Liver (tissue), 9 donors: ENCODE results near the gene EN2. TPM values are rescaled to one million over a fixed set of nuclear protein-coding genes. Genes with fewer than 3 reads are reported as not detected.

Source experiments
- DNase-seq: peaks from one replicate; pipeline ENCODE4 v3.0.0-alpha.2; 2017; ENCODE audit warnings: low spot score
- H3K27ac ChIP-seq, 2 donors: one replicate each; pipeline ENCODE4 v1.7.0; 2013; ENCODE audit warnings: inconsistent platforms in 2 of 2, low read length in 2 of 2, control low read depth in 1 of 2, low read depth in 1 of 2, mild to moderate bottlenecking in 1 of 2
- H3K27me3 ChIP-seq, 4 donors: one replicate each; pipeline versions ENCODE4 v1.6.1 to v1.7.0; 2013; ENCODE audit warnings: low read length in 3 of 4, inconsistent platforms in 1 of 4, mild to moderate bottlenecking in 1 of 4, moderate library complexity in 1 of 4; ENCODE audit not compliant: control insufficient read depth in 4 of 4, insufficient read depth in 4 of 4
- H3K36me3 ChIP-seq, 4 donors: one replicate each; pipeline versions ENCODE4 v1.6.1 to v1.7.0; 2013; ENCODE audit warnings: low read length in 3 of 4, mild to moderate bottlenecking in 3 of 4, low read depth in 1 of 4, moderate library complexity in 1 of 4; ENCODE audit not compliant: control insufficient read depth in 4 of 4, insufficient read depth in 3 of 4
- H3K4me1 ChIP-seq, 4 donors: one replicate each; pipeline versions ENCODE4 v1.6.1 to v1.7.0; 2013; ENCODE audit warnings: low read length in 3 of 4, mild to moderate bottlenecking in 3 of 4, moderate library complexity in 1 of 4; ENCODE audit not compliant: control insufficient read depth in 4 of 4, insufficient read depth in 4 of 4
- H3K4me3 ChIP-seq, 3 donors: one replicate each; pipeline versions ENCODE4 v1.6.1 to v1.7.0; 2013; ENCODE audit warnings: low read length in 3 of 3, control low read depth in 1 of 3, low read depth in 1 of 3, mild to moderate bottlenecking in 1 of 3
- H3K9ac ChIP-seq, 2 donors: one replicate each; pipeline ENCODE4 v1.7.0; 2013; ENCODE audit warnings: low read length in 2 of 2, mild to moderate bottlenecking in 2 of 2, moderate library complexity in 2 of 2, control low read depth in 1 of 2, low read depth in 1 of 2
- H3K9me3 ChIP-seq, 4 donors: one replicate each; pipeline versions ENCODE4 v1.6.1 to v1.7.0; 2013; ENCODE audit warnings: low read length in 3 of 4; ENCODE audit not compliant: control insufficient read depth in 4 of 4
- ATF3 ChIP-seq: IDR thresholded peaks from 2 replicates; pipeline ENCODE4 v1.6.1; 2016; ENCODE audit warnings: antibody characterized with exemption
- EGR1 ChIP-seq, 2 donors: IDR thresholded peaks; 2 replicates each; pipeline ENCODE4 v1.6.1; 2016 to 2018; ENCODE audit warnings: antibody characterized with exemption in 2 of 2, low read depth in 2 of 2
- FOXA1 ChIP-seq: IDR thresholded peaks from 2 replicates; pipeline ENCODE4 v1.6.1; 2016; ENCODE audit warnings: antibody characterized with exemption
- FOXA2 ChIP-seq: IDR thresholded peaks from 2 replicates; pipeline ENCODE4 v1.6.1; 2016; ENCODE audit warnings: antibody characterized with exemption
- GABPA ChIP-seq, 2 donors: IDR thresholded peaks in 1 of 2; conservative IDR thresholded peaks in 1 of 2; 2 replicates each; pipeline ENCODE4 v1.6.1; 2016; ENCODE audit warnings: antibody characterized with exemption in 2 of 2, mild to moderate bottlenecking in 1 of 2, moderate library complexity in 1 of 2
- HNF4A ChIP-seq, 2 donors: conservative IDR thresholded peaks; 2 replicates each; pipeline ENCODE4 v1.6.1; 2016; ENCODE audit warnings: antibody characterized with exemption in 2 of 2, mild to moderate bottlenecking in 2 of 2
- JUND ChIP-seq, 2 donors: IDR thresholded peaks; 2 replicates each; pipeline ENCODE4 v1.6.1; 2016; ENCODE audit warnings: antibody characterized with exemption in 2 of 2
- MAX ChIP-seq: IDR thresholded peaks from 2 replicates; pipeline ENCODE4 v1.6.1; 2016; ENCODE audit warnings: antibody characterized with exemption
- NR2F2 ChIP-seq: IDR thresholded peaks from 2 replicates; pipeline ENCODE4 v1.6.1; 2016; ENCODE audit warnings: antibody characterized with exemption
- RAD21 ChIP-seq, 2 donors: IDR thresholded peaks; 2 replicates each; pipeline ENCODE4 v1.6.1; 2016; ENCODE audit warnings: antibody characterized with exemption in 2 of 2, mild to moderate bottlenecking in 2 of 2
- REST ChIP-seq: IDR thresholded peaks from 2 replicates; pipeline ENCODE4 v1.6.1; 2016; ENCODE audit warnings: antibody characterized with exemption, mild to moderate bottlenecking
- RXRA ChIP-seq, 2 donors: IDR thresholded peaks; 2 replicates each; pipeline ENCODE4 v1.6.1; 2017 to 2018; ENCODE audit warnings: antibody characterized with exemption in 2 of 2, mild to moderate bottlenecking in 1 of 2
- SP1 ChIP-seq: IDR thresholded peaks from 2 replicates; pipeline ENCODE4 v1.6.1; 2018; ENCODE audit warnings: antibody characterized with exemption, mild to moderate bottlenecking
- YY1 ChIP-seq: IDR thresholded peaks from 2 replicates; pipeline ENCODE4 v1.6.1; 2016; ENCODE audit warnings: antibody characterized with exemption, mild to moderate bottlenecking
- ZBTB33 ChIP-seq: IDR thresholded peaks from 2 replicates; pipeline ENCODE4 v1.6.1; 2016; ENCODE audit warnings: antibody characterized with exemption
- WGBS: extraction: QIAGEN DNeasy Blood & Tissue Kit; methylation state at CpG from one replicate; pipeline ENCODE4 v1.1.7; 2013; 5-methylcytosine and 5-hydroxymethylcytosine counted together
- polyA plus RNA-seq, 2 donors: library from polyadenylated mRNA; stranded (reverse) in 1 of 2; unstranded in 1 of 2; fragments of 200-250 nt in 1 of 2; fragments of >200 nt in 1 of 2; fragmentation: Nextera tagmentation in 1 of 2; extraction: Ambion mirVana in 1 of 2; gene quantifications; one replicate each; pipeline versions ENCODE4 v1.2.1 to v1.2.3, GENCODE V29; 2013 to 2015
- total RNA-seq, 2 donors: library from RNA; depleted of rRNA; stranded (reverse); fragments of >200 nt; gene quantifications; one replicate each; pipeline ENCODE4 v1.2.3, GENCODE V29; 2014
- donor health status: healthy.
- donor health status: healthy.
- donor health status: healthy.
- donor health status: healthy.
- donor health status: healthy.

Gene EN2
- total and polyA plus RNA-seq, 4 donors: under 0.01 TPM; not detected in 3

- no peak for TF ChIP-seq REST
- no peak for TF ChIP-seq HNF4A (conservative IDR thresholded peaks at IDR 0.05)
These were observed 37.7 kb downstream of the EN2 start (continued) for GRCh38 chr7:155495440-155496248.

GRCh38 chr7:155496267-155497005 lies 38.5 kb downstream of the EN2 start:
- TF ChIP-seq NR2F2 (no peak), SP1 (no peak), GABPA (IDR thresholded peaks at IDR 0.05 in 1 of 2, conservative IDR thresholded peaks at IDR 0.05 in 1 of 2) (no peak), YY1 (no peak), HNF4A (conservative IDR thresholded peaks at IDR 0.05) (no peak), REST (no peak), RAD21 (IDR thresholded peaks at IDR 0.05) (no peak), FOXA2 (no peak), FOXA1 (no peak), ZBTB33 (no peak), EGR1 (IDR thresholded peaks at IDR 0.05; ENCODE audit: low read depth in 2 of 2) (no peak), ATF3 (no peak), JUND (IDR thresholded peaks at IDR 0.05) (no peak), MAX (no peak), RXRA (IDR thresholded peaks at IDR 0.05) (no peak)
- H3K27me3 ChIP-seq: peaks cover 0 to 15% (median 12%) of the 10 kb centered on the region in 4 donors

More at GRCh38 chr7:155496267-155497005, 38.5 kb downstream of the EN2 start:
- DNase-seq: no peak
- WGBS: 89% methylated on average over 23 of the region's 23 CpGs
- no peaks in the 10 kb centered on the region for H3K4me1 ChIP-seq
- no peaks in the 10 kb centered on the region for H3K36me3 ChIP-seq
- no peak overlapping the region for H3K9ac ChIP-seq
- no peak overlapping the region for H3K27ac ChIP-seq
- H3K4me3 ChIP-seq: no peak overlapping the region
- peaks cover 0 to 3% (median 0%) of the 10 kb centered on the region in 4 donors for H3K9me3 ChIP-seq
